Activated CD4-positive, alpha-beta memory T cell treated with anti-CD3 and anti-CD28 coated beads for 36 hours (primary cell): Measurements from ENCODE around the gene ZFYVE21. TPM values are rescaled to one million over a fixed set of nuclear protein-coding genes. Genes with fewer than 3 reads are reported as not detected.

Experiments
- CTCF ChIA-PET: fragments of 350-600 bp; sonication (Branson Sonifier 250); formaldehyde crosslinking; loops from one replicate; lab custom pipeline; 2021; ENCODE audit warnings: antibody characterized with exemption, inconsistent platforms; lab: Charles Lee
- POLR2A ChIA-PET: fragments of 350-600 bp; sonication (Branson Sonifier 250); formaldehyde crosslinking; loops from one replicate; lab custom pipeline; 2021; ENCODE audit warnings: antibody characterized with exemption; lab: Charles Lee
- DNase-seq: peaks from one replicate; pipeline ENCODE4 v3.0.0-alpha.2; 2020
- H3K27ac Mint-ChIP-seq: one replicate; pipeline ENCODE4 v1.8.0; 2021; ENCODE audit warnings: mixed read lengths
- H3K27me3 Mint-ChIP-seq: one replicate; pipeline ENCODE4 v1.8.0; 2021; ENCODE audit warnings: mixed read lengths
- H3K36me3 Mint-ChIP-seq: one replicate; pipeline ENCODE4 v1.8.0; 2021; ENCODE audit warnings: mixed read lengths
- H3K4me1 Mint-ChIP-seq: one replicate; pipeline ENCODE4 v1.8.0; 2021; ENCODE audit warnings: low read depth, mixed read lengths
- H3K4me3 Mint-ChIP-seq: one replicate; pipeline ENCODE4 v1.8.0; 2021; ENCODE audit warnings: mild to moderate bottlenecking, mixed read lengths
- H3K9me3 Mint-ChIP-seq: one replicate; pipeline ENCODE4 v1.8.0; 2021; ENCODE audit warnings: mixed read lengths
- intact Hi-C: fragments of 100-400 bp; cut with micrococcal nuclease; formaldehyde crosslinking; loops from one replicate; pipeline ENCODE4 v1.15.1; 2023
- total RNA-seq, 2 experiments: library from RNA; stranded (reverse); gene quantifications; one replicate each; pipeline ENCODE4 v1.2.3, GENCODE V29; 2021

ZFYVE21 gene
- 10 to 100 TPM; 14.9 to 15.9 TPM for total RNA-seq

DNA sequence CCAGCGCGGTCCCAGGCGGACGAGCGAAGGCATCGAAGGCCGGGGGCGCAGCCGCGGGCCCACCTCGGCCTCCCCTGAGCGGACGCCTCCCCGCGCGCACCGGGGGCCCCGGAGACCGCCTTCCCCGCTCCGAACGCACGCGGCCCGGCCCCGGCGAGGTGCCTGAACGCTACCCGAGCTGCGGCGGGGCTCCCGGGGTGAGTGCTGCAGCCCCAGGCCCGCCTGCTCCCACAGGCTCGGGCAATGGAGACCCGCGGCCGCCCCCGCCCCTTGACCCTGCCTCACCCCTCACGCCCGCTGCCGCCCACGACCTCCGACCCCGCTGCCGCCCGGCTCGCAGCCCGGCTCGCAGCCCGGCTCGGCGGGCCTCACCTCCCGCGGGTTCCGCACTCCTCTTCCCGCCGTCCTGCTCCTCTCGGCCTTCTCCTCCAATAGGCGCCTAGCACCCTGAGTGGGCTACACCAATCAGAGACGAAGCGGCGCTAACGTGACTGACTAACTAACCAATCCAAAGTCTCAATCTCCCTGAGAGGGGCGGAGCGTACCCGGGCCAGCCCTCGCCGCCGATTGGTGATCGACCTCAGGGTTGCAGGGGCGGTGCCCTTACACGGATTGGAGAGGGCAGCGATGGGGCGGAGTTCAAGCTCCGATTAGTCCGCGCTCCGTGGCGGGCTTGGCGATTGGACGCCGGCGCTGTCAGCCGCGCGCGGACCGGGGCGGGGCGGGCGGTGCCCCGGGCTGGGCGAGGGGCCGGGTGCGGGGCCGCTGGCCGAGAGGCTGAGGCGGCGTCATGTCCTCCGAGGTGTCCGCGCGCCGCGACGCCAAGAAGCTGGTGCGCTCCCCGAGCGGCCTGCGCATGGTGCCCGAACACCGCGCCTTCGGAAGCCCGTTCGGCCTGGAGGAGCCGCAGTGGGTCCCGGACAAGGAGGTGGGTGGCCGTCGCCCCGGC, at the start of gene ZFYVE21, which contains the start of gene XRCC3:
TSS of gene ZFYVE21 (plus strand) at position 759 of the 949 bp plus-strand sequence. CDS start at position 791, 32 bp downstream.
TSS of gene XRCC3 (minus strand) at position 400 of the 949 bp plus-strand sequence. CDS start 4,364 bp downstream, outside the sequence.
- intact Hi-C loops: loop anchor here (1.0 to 2.0 kb wide), 4 partner anchors 86 to 205 kb away; partner anchors contain the start of genes BAG5, COA8, KLC1 and PPP1R13B
- Mint-ChIP-seq H3K4me1 (peaks cover 60% of the 10 kb centered on the region), H3K36me3 (peaks cover 14% of the 10 kb centered on the region), H3K4me3 (peak within 1 kb of the TSS; percentile 86), H3K27me3 (peaks cover 2% of the 10 kb centered on the region), H3K27ac (peak within 1 kb of the TSS; percentile 85), H3K9me3 (no peaks in the 10 kb centered on the region)
- POLR2A ChIA-PET: interaction anchor here (0.6 to 1.6 kb wide), 9 partner anchors 11 to 91 kb away, joined by 3 to 5 read pairs (median 3); partner anchors contain the start of gene KLC1
- DNase-seq: peak; percentile 100
- CTCF ChIA-PET: no interaction called here

DNA sequence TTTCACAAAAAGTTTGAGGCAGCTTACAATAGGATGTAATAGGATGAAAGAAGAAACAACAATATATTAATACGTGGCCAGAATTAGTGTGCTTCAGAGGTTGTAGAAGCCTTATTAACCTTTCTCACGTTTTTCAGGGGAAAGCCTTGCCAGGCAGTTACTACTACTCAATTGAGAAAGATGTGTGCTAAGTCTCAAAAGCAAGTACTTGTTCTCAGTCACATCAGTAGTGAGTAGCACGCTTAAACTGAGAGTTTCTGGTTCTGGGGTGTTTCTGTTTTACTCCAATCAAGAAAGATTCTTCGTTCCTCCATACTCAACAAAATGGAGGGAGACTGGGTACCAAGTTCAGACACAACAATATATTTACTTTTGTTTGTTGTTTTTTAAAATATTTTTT, 47.9 kb upstream of the ZFYVE21 start:
- H3K36me3 Mint-ChIP-seq: peaks cover 27% of the 10 kb centered on the region
- ChIA-PET CTCF (no interaction called here), POLR2A (interaction anchor here (0.6 to 1.1 kb wide), 2 partner anchors 10 to 48 kb away, joined by 3 to 6 read pairs; no protein-coding TSS in a partner anchor)
- H3K9me3 Mint-ChIP-seq: no peaks in the 10 kb centered on the region
- H3K4me1 Mint-ChIP-seq: peaks cover 6% of the 10 kb centered on the region
- no peaks in the 10 kb centered on the region for H3K27me3 Mint-ChIP-seq
- H3K4me3 Mint-ChIP-seq: no peak overlapping the region
- DNase-seq: no peak
- no peak overlapping the region for H3K27ac Mint-ChIP-seq
- intact Hi-C loops: no loop called here

DNA sequence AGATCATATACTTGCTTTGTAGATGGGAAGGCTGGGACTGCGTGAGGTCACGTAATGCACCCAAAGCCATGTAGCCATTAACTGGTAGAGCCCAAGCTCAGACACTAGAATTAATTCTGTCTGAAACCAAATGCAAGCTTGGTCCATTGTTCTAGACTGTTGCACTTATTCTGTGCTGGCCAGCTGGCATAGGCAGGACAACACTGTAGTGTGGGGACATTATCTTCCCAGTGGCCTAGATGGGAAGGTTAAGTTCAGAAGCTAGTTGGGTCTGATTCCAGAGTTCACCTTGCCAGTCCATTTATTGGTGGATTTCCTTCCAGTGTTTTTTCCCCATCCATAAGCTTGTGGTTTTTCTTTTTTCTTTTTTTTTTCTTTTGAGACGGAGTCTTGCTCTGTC, 47.5 kb upstream of the ZFYVE21 start:
- no peak overlapping the region for H3K4me3 Mint-ChIP-seq
- intact Hi-C loops: no loop called here
- DNase-seq: no peak
- H3K9me3 Mint-ChIP-seq: no peaks in the 10 kb centered on the region
- no peaks in the 10 kb centered on the region for H3K27me3 Mint-ChIP-seq
- CTCF ChIA-PET: no interaction called here
- POLR2A ChIA-PET: interaction anchor here (0.6 to 1.1 kb wide), 2 partner anchors 10 to 48 kb away, joined by 3 to 6 read pairs; no protein-coding TSS in a partner anchor
- H3K27ac Mint-ChIP-seq: no peak overlapping the region
- H3K4me1 Mint-ChIP-seq: peaks cover 6% of the 10 kb centered on the region
- peaks cover 30% of the 10 kb centered on the region for H3K36me3 Mint-ChIP-seq

DNA sequence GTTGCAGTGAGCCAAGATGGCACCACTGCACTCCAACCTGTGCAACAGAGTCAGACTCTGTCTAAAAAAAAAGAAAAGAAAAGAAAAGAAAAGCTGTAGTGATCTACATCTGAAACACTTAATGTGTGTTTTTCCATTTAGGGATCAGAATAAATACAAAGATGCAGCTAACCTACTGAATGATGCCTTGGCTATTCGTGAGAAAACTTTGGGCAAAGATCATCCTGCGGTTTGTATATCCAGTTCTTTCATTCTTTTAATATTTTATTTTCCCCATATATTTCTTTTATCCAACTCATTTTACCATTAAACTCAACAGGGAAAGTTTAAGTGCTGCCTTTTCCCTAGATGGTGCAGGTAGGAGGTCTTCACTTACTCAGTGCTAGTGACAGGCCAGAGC, 46.2 kb upstream of the ZFYVE21 start:
- Mint-ChIP-seq H3K4me3 (no peak overlapping the region), H3K9me3 (no peaks in the 10 kb centered on the region), H3K4me1 (peaks cover 6% of the 10 kb centered on the region), H3K36me3 (peaks cover 32% of the 10 kb centered on the region), H3K27ac (no peak overlapping the region), H3K27me3 (no peaks in the 10 kb centered on the region)
- POLR2A ChIA-PET: no interaction called here
- intact Hi-C loops: no loop called here
- DNase-seq: no peak
- CTCF ChIA-PET: interaction anchor here (0.6 to 1.0 kb wide), 2 partner anchors 98 to 223 kb away, joined by 3 read pairs; no protein-coding TSS in a partner anchor

DNA sequence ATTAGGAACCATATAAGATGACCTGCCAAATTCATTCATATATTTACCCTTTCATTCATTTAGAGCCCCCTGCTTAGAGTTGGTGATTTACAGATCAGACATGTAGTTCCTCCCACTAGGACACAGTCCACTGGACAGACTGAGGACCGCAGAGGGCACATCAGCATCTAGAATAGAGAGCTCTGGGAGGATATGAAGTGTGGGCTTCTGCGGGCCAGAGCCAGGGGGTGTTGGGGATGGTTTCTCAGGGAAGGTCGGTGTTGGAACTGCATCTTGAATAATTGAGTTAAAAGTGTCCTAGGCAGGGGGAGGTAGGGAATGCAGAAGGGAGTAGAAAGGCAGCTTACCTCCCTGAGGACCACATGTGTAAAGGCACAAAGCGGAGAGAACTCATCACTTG, 43.7 kb upstream of the ZFYVE21 start:
- POLR2A ChIA-PET: no interaction called here
- intact Hi-C loops: no loop called here

DNA sequence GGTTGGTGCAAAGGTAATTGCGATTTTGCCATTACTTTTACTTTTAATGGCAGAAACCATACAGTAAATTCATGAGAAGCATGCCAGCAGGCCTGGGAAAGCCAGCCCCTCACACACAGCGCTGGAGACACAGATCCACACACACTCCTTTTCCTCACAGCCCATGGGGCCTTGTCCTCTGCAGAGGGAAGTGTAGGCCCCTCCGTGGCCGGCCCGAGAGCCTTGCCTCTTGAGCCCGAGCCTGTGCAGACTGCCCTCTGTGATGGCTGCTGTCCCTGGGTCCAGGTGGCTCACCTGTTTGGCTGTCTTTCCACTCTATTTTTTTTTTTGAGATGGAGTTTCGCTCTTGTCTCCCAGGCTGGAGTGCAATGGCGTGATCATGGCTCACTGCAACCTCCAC, 39.7 kb upstream of the ZFYVE21 start:
- Mint-ChIP-seq H3K9me3 (no peaks in the 10 kb centered on the region), H3K36me3 (peaks cover 46% of the 10 kb centered on the region), H3K27ac (no peak overlapping the region), H3K4me1 (no peaks in the 10 kb centered on the region), H3K4me3 (no peak overlapping the region), H3K27me3 (no peaks in the 10 kb centered on the region)
- POLR2A ChIA-PET: no interaction called here
- intact Hi-C loops: loop anchor here (5.0 kb wide), 1 partner anchor 104 kb away; no protein-coding TSS in a partner anchor
- CTCF ChIA-PET: no interaction called here
- DNase-seq: no peak

More for the DNA sequence above, 43.7 kb upstream of the ZFYVE21 start:
- CTCF ChIA-PET: no interaction called here
- Mint-ChIP-seq H3K27ac (no peak overlapping the region), H3K27me3 (no peaks in the 10 kb centered on the region), H3K4me3 (no peak overlapping the region), H3K9me3 (no peaks in the 10 kb centered on the region), H3K4me1 (peaks cover 6% of the 10 kb centered on the region), H3K36me3 (peaks cover 39% of the 10 kb centered on the region)
- DNase-seq: no peak

DNA sequence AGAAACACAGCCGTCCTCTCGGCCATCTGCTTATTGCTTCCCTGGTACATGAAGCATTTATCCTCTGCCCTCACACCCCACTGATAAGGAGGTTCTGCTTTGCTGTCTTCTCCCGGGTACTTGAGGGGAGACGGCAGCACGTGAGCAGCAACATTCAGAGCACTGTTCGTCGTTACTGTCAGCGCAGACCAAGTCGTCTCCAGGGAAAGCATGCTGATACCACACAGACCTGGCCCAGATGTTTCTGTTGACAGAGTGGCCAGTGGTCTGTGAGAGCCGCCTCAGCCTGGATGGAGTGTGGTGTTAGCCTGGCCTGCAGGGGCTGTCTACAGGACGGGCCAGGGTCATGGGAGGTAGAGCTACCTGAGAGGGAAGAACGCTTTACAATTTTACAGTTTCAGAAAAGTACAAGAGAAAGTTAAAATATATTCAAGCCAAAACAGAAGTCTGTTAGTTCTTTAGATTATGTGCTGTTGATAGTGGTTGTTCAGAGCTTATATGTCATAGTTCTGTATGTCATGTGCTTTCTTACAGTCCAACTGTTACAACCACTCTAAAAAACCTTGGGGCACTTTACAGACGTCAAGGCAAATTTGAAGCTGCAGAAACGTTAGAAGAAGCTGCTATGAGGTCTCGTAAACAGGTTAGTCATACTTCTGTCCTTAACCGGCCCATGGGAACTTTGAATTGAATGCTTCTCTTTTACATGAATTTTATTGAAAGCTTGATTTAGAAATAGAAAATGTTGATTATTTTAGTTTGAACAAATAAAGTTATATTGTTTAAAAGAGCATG, 38.5 kb upstream of the ZFYVE21 start:
- Mint-ChIP-seq H3K4me1 (no peaks in the 10 kb centered on the region), H3K36me3 (peaks cover 44% of the 10 kb centered on the region), H3K4me3 (no peak overlapping the region), H3K9me3 (no peaks in the 10 kb centered on the region), H3K27me3 (no peaks in the 10 kb centered on the region), H3K27ac (no peak overlapping the region)
- DNase-seq: no peak
- POLR2A ChIA-PET: interaction anchor here (1.7 kb wide), 1 partner anchor 9 kb away, joined by 6 read pairs; no protein-coding TSS in a partner anchor
- intact Hi-C loops: loop anchor here (5.0 kb wide), 1 partner anchor 105 kb away; no protein-coding TSS in a partner anchor
- CTCF ChIA-PET: interaction anchor here (0.6 kb wide), 1 partner anchor 279 kb away, joined by 3 read pairs; no protein-coding TSS in a partner anchor

DNA sequence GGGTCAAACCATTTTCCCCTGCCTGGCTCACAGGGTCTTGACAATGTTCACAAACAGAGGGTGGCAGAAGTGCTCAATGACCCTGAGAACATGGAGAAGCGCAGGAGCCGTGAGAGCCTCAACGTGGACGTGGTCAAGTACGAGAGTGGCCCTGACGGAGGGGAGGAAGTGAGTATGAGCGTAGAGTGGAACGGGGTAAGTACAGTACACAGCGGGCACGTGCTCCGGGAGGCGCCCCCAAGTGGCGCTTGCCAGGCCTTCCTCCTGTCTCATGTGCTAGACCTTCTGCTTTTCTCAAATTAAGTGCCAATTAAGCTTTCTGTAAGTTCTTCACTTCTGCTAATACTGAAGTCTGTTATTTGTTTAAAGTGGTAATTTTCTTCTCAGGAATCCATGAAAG, 36.3 kb upstream of the ZFYVE21 start:
- H3K9me3 Mint-ChIP-seq: no peaks in the 10 kb centered on the region
- ChIA-PET CTCF (interaction anchor here (0.6 to 1.5 kb wide), 11 partner anchors 15 to 159 kb away, joined by 3 to 8 read pairs (median 3); no protein-coding TSS in a partner anchor), POLR2A (no interaction called here)
- peak; percentile 54 for DNase-seq
- no peaks in the 10 kb centered on the region for H3K27me3 Mint-ChIP-seq
- intact Hi-C loops: loop anchor here (5.0 kb wide), 1 partner anchor 107 kb away; no protein-coding TSS in a partner anchor
- peaks cover 40% of the 10 kb centered on the region for H3K36me3 Mint-ChIP-seq
- no peaks in the 10 kb centered on the region for H3K4me1 Mint-ChIP-seq
- peak overlapping the region; percentile 11 for H3K27ac Mint-ChIP-seq
- no peak overlapping the region for H3K4me3 Mint-ChIP-seq

DNA sequence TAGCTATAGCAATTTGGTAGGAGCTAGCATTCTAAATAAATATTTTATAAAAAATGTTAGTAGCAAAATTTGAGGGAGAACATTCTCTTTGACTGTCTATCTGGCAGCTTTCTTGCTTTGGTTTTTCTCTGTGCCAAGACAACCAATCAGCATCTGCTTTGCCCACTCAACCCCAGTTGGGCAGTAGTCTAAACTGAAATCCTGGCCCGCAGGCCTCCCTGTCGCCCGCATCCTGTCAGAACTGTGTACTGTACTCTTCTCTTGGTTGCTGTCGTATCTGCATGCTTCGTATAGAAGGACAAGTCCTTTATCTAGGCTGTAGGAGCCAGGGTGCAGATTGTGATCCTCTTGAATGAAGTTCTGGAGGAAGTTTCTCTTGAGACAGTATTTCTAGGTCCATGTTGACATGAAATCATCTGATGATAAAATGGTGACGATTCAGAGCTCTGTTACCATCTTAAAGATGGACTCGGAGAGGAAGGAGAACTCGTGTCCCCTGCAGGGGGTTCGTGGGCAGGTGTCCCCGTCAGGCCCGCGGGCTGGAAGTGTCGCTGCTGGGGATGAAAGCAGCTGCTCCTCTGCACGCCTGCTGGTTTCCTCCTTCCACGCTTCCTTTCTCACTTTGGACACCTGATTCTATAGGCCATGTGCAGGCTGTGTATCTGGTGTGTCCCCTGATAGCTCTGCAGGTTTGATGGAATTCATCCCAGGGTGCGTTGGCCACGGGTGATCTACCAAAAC, 34.9 kb upstream of the ZFYVE21 start:
- CTCF ChIA-PET: interaction anchor here (0.9 to 1.5 kb wide), 8 partner anchors 16 to 119 kb away, joined by 3 to 8 read pairs (median 3); no protein-coding TSS in a partner anchor
- no peak for DNase-seq
- no peak overlapping the region for H3K27ac Mint-ChIP-seq
- no peaks in the 10 kb centered on the region for H3K27me3 Mint-ChIP-seq
- no peaks in the 10 kb centered on the region for H3K9me3 Mint-ChIP-seq
- intact Hi-C loops: no loop called here
- H3K4me1 Mint-ChIP-seq: no peaks in the 10 kb centered on the region
- POLR2A ChIA-PET: no interaction called here
- no peak overlapping the region for H3K4me3 Mint-ChIP-seq
- peaks cover 38% of the 10 kb centered on the region for H3K36me3 Mint-ChIP-seq

DNA sequence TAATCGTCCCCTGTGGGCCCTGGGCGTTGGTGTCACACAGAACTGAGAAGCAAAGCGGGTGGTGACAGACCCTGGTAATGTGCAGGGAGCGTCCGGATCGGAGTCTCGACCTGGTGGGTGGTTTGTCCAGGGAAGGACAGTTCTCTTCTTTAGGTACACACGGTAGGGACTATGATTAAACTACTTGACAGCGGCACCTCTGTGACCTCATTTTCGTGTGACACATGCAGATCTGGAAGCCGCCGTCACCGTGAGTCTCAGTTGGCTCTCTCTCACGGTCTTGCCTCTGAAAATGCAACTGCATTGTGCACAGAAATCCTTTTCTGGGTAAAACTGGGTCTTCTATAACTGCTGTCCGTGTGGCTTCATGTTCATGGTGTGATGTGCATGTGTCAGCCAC, 32.5 kb upstream of the ZFYVE21 start:
- no peak overlapping the region for H3K4me3 Mint-ChIP-seq
- no peak overlapping the region for H3K27ac Mint-ChIP-seq
- H3K9me3 Mint-ChIP-seq: no peaks in the 10 kb centered on the region
- H3K36me3 Mint-ChIP-seq: peaks cover 38% of the 10 kb centered on the region
- intact Hi-C loops: no loop called here
- POLR2A ChIA-PET: no interaction called here
- H3K4me1 Mint-ChIP-seq: no peaks in the 10 kb centered on the region
- CTCF ChIA-PET: no interaction called here
- DNase-seq: no peak
- H3K27me3 Mint-ChIP-seq: no peaks in the 10 kb centered on the region

DNA sequence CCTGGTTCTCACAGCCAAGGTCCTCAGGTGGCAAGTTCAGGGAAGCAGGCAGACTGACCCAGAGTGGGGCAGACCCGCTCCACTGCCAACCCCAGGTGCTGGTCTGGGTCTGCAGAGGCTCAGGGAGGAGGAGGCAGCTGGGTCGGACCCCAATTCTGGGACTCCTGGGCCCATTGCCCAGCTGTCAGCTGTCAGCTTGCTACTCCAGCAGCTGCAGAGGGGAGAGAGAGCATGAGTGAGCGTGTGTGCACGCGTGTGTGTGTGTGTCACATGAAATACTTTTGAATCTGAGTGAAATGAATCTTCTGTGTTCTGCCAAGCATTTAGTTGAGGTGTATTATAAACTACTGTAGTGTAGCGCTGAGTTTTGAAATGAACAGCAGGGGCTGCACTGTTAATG, 31.1 kb upstream of the ZFYVE21 start:
- Mint-ChIP-seq H3K9me3 (no peaks in the 10 kb centered on the region), H3K36me3 (peaks cover 28% of the 10 kb centered on the region), H3K4me3 (no peak overlapping the region), H3K4me1 (no peaks in the 10 kb centered on the region), H3K27ac (no peak overlapping the region), H3K27me3 (no peaks in the 10 kb centered on the region)
- DNase-seq: no peak
- CTCF ChIA-PET: no interaction called here
- POLR2A ChIA-PET: no interaction called here
- intact Hi-C loops: no loop called here
